Nucleus accumbens (tissue), 56 donors: Measurements from ENCODE around the gene CHST14.

Experiments used
- DNase-seq, 56 donors: peaks; one replicate each; lab custom pipeline; 2025; lab: John Stamatoyannopoulos, UW

The CHST14 gene

DNA sequence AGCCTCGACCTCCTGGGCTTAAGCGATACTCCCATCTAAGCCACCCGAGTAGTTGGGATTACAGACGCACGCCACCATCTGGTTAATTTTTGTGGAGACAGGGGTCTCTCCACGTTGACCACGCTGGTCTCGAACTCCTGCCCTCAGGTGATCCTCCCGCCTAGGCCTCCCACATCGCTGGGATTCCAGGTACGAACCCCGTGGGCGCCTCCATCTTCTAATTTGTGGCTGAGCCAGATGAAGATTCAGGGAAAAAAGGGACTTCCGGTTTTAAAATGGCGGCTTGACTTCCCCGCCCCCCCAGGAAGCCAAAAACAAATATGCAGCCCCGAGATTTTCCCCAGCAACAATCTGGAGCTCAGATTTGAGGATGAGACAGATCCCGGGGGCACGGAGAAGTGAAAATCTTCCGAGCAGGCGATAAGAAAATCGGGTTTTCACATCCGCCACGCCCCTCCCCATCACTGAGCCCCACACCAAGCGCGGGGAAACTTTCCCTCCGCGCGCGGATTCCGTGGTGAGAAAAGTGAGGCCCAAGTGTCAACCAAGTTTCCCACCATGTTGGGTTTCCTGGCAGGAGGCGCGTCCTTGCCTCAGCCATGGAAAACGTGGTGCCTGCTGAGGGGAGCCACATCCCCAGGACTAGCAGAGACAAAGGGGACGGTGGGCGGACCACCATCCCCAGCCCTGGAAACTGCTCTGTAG lies 15.4 kb downstream of the CHST14 start:
- no peak for DNase-seq

DNA sequence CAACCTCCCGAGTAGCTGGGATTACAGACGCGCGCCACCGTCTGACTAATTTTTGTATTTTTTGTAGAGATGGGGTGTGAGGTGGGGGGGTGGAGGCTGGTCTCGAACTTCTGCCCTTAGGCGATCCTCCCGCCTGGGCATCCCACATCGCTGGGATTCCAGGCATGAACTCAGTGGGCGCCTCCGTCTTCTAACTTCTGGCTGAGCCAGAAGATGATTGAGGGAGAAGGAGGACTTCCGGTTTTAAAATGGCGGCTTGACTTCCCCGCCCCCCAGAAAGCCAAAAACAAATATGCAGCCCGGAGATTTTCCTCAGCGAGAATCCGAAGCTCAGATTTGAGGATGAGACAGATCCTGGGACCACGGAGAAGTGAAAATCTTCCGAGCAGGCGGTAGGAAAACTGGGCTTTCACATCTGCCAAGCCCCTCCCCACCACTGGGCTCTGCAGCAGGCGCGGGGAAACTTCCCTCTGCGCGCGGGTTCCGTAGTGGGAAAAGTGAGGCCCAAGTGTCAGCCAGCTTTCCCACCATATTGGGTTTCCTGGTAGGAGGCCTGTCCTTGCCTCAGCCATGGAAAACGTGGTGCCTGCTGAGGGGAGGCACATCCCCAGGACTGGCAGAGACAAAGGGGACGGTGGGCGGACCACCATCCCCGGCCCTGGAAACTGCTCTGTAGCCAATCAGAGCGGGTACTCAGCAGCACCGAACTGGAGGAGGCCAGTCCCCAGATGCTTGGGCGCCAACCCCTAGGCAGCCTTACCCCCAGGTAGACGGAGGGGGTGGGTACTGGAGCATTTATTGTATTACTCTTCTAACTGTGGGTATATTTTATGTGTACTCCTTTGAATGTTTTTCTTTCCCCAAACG lies 17.3 kb downstream of the CHST14 start:
- DNase-seq: no peak

DNA sequence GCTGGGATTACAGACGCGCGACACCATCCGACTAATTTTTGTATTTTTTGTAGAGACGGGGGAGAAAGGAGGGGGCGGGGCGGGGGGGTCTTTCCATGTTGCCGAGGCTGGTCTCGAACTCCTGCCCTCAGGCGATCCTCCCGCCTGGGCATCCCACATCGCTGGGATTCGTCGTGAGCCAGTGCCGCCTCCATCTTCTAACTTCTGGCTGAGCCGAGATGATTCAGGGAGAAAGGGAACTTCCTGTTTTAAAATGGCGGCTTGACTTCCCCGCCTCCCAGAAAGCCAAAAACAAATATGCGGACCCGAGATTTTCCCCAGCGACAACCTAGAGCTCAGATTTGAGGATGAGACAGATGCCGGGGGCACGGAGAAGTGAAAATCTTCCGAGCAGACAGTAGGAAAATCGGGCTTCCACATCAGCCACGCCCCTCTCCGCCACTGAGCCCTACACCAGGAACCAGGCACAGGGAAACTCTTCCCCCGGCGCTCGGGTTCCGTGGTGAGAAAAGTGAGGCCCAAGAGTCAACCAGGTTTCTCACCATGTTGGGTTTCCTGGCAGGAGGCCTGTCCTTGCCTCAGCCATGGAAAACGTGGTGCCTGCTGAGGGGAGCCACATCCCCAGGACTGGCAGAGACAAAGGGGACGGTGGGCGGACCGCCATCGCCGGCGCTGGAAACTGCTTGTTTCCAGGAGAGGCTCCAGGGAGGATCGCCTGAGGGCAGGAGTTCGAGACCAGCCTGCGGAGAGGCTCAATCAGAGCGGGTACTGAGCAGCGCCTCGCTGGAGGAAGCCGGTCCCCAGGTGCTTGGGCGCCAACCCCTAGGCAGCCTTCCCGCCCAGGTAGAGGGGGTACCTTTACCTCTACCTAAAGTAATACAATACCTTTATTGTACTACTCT lies 18.7 kb downstream of the CHST14 start:
- no peak for DNase-seq

DNA sequence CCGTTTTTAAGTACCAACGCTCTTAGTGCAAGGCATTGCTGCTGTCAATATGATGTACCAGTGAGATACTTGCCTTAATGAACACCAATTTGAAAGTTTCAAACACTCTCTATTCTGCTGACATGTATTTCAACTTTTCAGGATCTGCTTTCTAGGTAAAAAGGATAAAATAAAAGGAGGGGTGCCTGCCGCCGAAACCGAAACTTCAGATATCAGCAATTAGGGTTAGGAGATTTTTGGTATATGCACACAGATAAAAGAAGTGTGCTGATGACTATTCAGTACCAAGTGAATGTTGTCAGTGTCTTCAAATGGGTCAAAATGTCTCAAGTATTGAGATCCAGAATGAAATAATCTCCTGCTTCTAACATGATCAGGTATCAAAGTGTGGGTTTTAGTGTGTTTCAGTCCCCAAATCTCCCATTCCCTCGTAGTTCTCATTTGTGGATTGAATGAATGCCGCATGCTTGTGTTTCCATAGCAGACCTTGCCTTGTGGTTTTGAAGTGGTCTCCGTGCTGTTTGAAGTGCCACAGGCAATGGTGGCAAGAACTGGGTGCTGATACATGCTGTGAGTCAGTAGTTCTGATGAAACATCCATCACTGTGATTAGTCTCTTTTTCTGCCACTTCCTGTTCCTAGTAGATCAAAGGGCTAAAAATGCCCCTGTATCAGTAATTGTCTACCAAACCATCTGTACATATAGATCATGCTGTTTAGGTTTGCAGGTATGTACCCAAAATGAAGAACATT lies 22.5 kb downstream of the CHST14 start:
- DNase-seq: no peak

DNA sequence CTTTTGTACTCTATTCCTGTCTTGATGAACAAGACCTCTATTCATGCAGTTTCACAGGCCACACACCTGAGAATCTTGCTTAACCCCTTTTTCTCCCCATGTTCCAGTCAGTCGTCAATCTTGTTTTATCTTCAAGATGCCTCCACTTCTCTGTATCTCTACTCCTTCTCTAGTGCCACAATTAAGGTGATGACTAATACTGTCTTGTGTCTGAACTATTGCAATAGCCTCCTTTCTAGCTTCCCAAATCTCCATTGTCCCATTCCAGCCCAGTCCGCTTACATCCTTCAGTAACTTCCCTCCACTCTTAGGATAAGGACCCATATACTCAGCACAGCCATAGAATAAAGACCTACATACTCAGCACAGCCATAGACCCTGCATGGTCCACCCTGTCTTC lies 24.7 kb downstream of the CHST14 start:
- DNase-seq: no peak

DNA sequence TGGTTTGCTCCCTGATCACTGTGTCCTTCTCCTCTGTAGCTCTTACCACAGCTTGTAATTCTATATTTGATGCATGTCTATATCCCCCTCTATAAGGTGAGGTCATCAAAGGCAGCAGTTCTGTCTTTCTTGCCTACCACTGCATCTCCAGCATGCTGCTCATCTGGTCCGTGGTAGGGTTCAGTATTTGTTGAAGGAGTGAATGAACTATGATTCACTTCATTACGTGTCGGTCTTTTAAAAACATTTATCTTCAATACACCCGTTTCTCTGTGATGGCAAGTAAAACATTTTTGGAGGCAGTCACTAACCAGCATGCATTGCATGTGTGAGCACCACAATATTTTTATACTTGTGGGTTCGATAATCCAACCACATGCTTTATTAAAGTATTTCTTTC lies 27.6 kb downstream of the CHST14 start:
- DNase-seq: no peak

DNA sequence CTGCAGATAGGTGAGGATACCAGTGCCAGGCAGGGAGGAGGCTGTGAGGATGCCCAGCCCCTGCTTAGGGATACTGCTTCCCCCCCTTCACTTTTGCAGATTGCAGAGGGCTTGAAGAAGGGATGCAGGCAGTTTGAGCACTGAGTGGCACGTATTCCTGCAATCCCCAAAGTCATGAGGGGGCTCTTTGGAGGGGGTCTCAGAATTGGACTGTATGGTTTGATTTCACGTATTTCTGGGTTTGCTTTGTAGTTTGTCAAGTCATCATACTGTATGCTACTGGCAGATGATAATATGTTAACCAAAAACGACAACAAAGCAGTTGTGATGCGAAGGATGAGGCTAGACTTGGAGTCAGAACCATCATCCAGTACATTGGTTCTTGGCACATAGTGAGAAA lies 28.1 kb downstream of the CHST14 start:
- no peak for DNase-seq

DNA sequence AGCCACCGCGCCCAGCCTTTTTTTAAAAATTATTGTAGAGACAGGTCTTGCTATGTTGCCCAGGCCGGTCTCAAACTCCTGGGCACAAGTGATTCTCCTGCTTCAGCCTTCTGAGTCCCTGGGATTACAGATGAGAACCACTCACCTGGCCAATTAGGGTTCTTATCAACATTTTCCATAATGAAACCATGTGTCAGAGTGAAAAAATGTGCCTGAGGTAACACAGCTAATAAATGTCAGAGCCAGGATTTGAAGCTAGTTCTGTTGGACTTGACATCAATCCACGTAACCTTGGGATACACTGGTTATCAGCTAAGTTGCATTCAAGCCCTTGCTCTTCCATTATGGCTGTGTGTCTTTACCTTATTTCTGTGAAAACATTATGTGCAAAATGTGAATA lies 29.1 kb downstream of the CHST14 start:
- DNase-seq: no peak

DNA sequence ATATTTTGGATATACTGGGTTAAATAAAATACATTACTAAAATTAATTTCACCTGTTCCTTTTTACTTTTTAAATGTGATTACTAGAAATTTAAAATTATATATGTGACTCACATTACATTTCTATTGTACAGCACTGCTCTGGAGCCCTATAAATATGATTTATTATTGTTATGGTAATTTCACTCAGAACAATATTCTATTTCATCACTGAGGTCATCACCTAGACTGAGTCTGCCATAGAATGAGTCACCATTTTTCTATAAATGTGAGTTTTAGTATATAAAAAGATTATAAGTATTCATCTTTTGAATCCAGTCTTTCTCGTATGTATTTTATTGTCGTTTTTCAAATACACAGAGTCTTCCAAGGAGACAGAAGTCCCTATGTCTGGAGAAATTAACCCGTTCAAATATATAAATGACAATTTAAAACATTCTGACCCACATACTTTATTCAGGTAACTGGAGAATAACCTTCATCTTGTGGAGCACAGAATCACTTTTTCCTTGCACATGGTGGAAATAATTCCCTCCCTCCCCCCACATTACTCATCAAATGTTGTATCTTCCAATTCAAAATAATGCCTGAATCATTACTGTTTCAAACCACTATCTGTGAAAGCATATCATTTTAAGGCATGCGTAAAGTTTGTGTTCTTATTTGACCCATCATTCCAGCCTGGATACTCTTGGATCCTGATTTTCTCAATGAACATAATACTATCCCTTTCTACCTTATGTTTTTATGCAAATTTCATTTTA lies 30.0 kb downstream of the CHST14 start:
- no peak for DNase-seq

DNA sequence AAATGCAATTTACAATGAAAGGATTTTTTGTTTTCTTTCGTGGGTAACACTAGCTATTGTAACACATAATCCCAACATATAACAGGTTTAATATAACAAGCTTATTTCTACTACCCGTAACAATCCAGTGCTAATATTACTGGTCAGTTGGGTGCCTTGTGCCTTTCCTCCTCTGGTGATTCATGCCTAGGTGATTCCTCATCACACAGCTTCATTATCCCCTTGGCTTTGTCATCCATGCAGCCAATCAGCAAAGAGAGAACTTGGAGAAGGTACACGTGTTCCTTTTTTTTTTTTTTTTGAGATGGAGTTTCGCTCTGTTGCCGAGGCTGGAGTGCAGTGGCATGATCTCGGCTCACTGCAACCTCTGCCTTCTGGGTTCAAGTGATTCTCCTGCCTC lies 30.7 kb downstream of the CHST14 start:
- DNase-seq: no peak

DNA sequence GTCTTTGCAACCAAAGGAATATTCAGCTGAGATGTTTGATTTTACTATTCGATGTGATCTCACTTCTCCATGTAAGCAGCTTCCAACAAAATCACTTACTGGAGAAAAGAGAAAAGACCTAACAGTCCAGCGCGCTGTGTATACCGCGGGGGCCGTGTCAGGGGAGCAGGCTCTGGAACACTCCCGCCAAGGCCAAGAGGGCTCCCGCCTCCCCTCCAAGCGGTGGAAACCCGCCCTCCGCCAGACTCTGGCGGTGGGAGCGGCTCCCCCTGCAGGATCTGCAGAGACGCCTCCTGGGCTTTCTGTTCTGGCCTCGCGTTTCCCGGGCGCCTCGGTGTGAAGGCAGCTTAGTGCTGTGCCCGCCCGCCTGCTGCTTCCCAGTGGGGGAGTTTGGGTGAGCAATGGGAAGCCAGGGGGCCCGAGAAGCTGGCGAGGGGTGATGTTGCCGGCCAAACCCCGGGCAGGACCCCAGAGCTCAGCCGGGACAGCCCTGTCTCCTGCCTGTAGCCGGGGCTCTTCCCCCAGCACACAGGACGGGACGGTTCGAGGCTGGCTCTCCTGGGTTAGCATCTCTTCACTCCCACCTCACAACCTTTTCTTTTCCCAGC lies 36.3 kb downstream of the CHST14 start:
- DNase-seq: peak in 52 of 56 donors; percentile 10 to 83 (median 50)

DNA sequence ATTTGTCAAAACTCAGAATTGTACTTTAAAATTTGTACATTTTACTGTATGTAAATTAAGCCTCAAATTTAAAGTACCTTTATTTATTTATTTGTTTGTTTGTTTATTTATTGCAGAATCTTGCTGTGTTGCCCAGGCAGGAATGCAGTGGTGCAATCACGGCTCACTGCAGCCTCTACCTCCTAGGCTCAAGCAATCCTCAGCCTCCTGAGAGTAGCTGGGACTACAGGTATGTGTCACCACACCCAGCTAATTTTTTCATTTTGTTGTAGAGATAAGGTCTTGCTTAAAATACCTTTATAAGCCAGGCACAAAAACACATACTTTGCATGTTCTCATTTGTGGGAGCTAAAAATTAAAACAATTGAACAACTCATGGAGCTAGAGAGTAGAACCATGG lies 37.4 kb downstream of the CHST14 start:
- no peak for DNase-seq

DNA sequence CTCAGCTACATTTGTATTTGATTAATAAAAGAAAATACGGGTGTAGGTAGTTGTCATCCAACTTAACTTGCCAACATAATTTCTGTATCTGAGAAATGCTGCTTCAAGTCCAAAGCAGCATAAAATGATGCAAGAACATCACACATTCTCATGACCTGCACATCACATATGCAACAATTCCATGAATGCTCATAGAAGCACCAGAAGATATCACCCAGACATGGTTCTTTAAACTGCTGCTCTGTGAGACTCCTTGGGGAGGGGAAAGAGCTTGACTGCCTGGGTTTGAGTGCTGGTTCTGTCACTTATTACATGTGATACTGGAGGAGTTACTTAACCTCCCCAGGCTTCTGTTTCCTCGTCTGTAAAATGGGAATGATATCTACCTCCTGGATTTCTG lies 39.4 kb downstream of the CHST14 start:
- no peak for DNase-seq

DNA sequence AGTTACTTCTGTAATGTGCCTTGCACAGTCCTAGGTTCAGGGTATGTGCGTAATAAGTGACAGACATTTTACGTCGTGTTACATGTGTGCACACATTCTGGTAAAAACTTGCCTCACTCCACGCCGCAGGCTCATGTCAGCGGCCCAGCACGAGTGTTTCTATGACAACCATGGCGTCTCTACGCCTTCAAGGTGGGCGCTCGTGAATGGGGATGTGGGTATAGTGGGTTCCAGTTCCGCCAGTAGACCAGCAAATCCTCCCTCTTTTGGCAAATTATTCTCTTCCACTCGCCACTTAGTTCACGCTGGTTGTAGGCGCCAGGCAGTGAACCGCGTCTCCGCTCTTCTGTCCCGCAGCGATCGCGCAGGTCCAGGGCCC lies 40.3 kb downstream of the CHST14 start:
- DNase-seq: peak in 8 of 56 donors; percentile 2 to 30 (median 20)

DNA sequence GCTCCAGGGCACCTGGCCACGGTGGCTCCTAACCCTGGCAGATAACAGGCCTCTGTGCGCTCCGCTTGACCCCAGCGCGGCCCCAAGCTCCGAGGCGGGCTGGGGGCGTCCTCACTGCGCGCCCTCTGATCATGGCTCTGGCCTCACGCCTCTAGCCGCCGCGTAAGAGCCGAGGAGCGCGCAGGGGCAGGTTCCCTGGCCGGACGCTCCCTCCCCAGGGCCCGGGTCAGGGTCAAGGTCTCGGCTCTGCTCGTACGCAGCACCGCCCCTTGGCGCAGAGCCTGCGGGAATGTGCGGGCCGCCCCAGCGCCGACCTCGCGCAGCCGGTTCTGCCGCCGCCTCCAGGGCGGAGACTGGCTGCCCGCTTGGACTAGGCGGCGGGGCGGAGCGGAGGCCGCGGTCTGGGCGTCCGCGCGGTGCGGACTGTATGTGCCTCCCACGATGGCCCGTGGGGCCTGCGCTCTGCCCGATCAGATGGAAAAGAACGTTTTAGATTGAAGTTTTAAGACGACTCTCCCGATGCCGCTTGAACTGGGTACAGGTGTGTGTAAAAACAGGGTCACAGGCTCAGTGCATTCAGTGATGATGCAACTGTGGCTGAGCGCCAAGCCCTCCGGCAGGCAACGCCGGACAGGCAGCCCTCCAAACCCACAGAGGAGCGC lies 40.8 kb downstream of the CHST14 start:
- DNase-seq: peak in 34 of 56 donors; percentile 3 to 60 (median 16)

DNA sequence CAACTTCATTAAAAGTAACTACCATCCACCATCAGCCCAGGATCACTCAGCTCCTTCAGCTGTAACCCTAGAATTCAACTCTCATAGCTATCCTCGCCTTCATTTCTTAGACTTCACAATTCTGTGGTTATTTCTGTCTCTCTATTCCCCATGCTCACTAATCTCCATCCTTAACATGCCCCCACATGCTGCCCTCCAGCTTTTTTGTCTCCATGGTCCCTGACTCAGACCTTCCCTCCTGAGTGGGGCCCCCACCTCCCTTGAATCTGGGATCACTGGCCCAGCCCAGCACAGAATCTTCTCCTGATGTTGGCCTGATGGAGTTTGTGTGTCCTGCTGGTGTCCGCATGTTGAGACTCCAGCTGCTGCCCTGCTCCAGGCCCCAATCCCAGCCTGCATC lies 41.7 kb downstream of the CHST14 start:
- no peak for DNase-seq

DNA sequence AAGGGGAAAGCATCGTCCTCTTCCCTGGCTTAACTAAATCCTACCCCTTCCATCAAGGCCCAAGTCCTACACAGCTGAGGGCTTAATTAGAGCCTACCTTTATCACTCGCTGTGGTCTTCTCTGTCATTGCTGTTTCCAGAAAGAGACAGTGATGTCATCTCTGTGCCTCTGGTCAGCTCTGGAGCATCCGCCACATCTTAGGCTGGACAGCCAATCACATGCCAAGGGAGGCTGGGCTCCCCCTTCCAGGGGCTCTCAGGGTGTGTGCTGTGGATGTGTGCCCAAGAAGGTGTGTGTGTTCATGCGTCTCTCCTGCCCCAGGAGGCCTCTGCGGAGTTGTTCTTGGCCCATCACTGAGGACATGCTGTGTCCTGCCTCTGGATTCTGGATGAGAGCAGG lies 42.8 kb downstream of the CHST14 start:
- no peak for DNase-seq

DNA sequence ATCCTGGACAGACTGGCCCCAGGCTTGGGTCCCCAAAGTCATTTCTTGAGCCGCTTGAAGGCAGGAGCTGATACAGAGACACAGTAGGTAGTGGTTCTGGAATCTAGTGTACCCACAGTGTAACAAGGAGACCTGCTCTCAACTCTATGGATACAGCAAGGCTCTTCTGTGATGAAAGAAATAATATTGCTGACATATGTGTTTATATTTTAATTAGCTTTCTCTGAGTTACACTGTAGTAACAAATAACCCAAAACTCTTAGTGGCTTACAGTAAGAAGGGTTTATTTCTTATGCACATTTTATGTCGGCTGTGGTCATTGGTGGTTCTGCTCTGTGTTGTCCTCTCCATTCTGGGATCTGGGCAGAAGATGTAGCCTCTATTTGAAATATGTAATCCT lies 45.5 kb downstream of the CHST14 start:
- DNase-seq: no peak
